Measurements from ENCODE around the gene CRADD.

Gene CRADD

GRCh38 chr12:93669452-93669851 is 7.7 kb upstream of the CRADD start:
- DNase-seq (ENCODE audit: low read depth, low spot score), result no peak
- H3K27ac ChIP-seq, result no peak overlapping the region

- no peak overlapping the region for H3K27ac ChIP-seq
- DNase-seq (ENCODE audit: low read depth, low spot score), result no peak
Measured at GRCh38 chr12:93670104-93670503, 7.1 kb upstream of the CRADD start.

- no peak for DNase-seq (ENCODE audit: low read depth, low spot score)
Measured at GRCh38 chr12:93671044-93671443, 6.1 kb upstream of the CRADD start.

GRCh38 chr12:93673084-93673483 is 4.1 kb upstream of the CRADD start:
- no peak for DNase-seq (ENCODE audit: low read depth, low spot score)
- no peak overlapping the region for H3K27ac ChIP-seq

More at GRCh38 chr12:93671044-93671443, 6.1 kb upstream of the CRADD start:
- no peak overlapping the region for H3K27ac ChIP-seq

GRCh38 chr12:93674386-93674785 is 2.8 kb upstream of the CRADD start:
- no peak overlapping the region for H3K27ac ChIP-seq
- DNase-seq (ENCODE audit: low read depth, low spot score), result no peak

- no peak for DNase-seq (ENCODE audit: low read depth, low spot score)
- H3K27ac ChIP-seq, result peak overlapping the region; percentile 88
Measured at GRCh38 chr12:93676408-93677194, 574 bp upstream of the CRADD start.

- no peak for DNase-seq (ENCODE audit: low read depth, low spot score)
- H3K27ac ChIP-seq, result no peak overlapping the region
Measured at GRCh38 chr12:93678779-93679178, 1.6 kb downstream of the CRADD start.

GRCh38 chr12:93679308-93679925 is 2.2 kb downstream of the CRADD start:
- DNase-seq (ENCODE audit: low read depth, low spot score), result no peak
- no peak overlapping the region for H3K27ac ChIP-seq

- H3K27ac ChIP-seq, result no peak overlapping the region
- no peak for DNase-seq (ENCODE audit: low read depth, low spot score)
Measured at GRCh38 chr12:93680006-93680405, 2.8 kb downstream of the CRADD start.

- no peak overlapping the region for H3K27ac ChIP-seq
- no peak for DNase-seq (ENCODE audit: low read depth, low spot score)
Measured at GRCh38 chr12:93682846-93683261, 5.7 kb downstream of the CRADD start.

- no peak overlapping the region for H3K27ac ChIP-seq
- DNase-seq (ENCODE audit: low read depth, low spot score), result no peak
Measured at GRCh38 chr12:93683410-93683809, 6.2 kb downstream of the CRADD start.

- H3K27ac ChIP-seq, result no peak overlapping the region
- no peak for DNase-seq (ENCODE audit: low read depth, low spot score)
Measured at GRCh38 chr12:93684716-93685115, 7.5 kb downstream of the CRADD start.

GRCh38 chr12:93686572-93687356 is 9.6 kb downstream of the CRADD start:
- no peak for DNase-seq (ENCODE audit: low read depth, low spot score)
- no peak overlapping the region for H3K27ac ChIP-seq

GRCh38 chr12:93689076-93689834 is 12.1 kb downstream of the CRADD start:
- H3K27ac ChIP-seq, result no peak overlapping the region
- DNase-seq (ENCODE audit: low read depth, low spot score), result peak; percentile 73

GRCh38 chr12:93696462-93696861 is 19.3 kb downstream of the CRADD start:
- H3K27ac ChIP-seq, result no peak overlapping the region
- no peak for DNase-seq (ENCODE audit: low read depth, low spot score)

GRCh38 chr12:93698307-93699092 is 21.3 kb downstream of the CRADD start:
- DNase-seq (ENCODE audit: low read depth, low spot score), result no peak

GRCh38 chr12:93699271-93700145 is 22.3 kb downstream of the CRADD start:
- peak; percentile 90 for DNase-seq (ENCODE audit: low read depth, low spot score)
- H3K27ac ChIP-seq, result peak overlapping the region; percentile 50

More at GRCh38 chr12:93698307-93699092, 21.3 kb downstream of the CRADD start:
- H3K27ac ChIP-seq, result peak overlapping the region; percentile 50

- H3K27ac ChIP-seq, result no peak overlapping the region
- DNase-seq (ENCODE audit: low read depth, low spot score), result no peak
Measured at GRCh38 chr12:93702707-93703315, 25.6 kb downstream of the CRADD start.
